ENCODE results near the gene CHMP4B.

The CHMP4B gene

DNA sequence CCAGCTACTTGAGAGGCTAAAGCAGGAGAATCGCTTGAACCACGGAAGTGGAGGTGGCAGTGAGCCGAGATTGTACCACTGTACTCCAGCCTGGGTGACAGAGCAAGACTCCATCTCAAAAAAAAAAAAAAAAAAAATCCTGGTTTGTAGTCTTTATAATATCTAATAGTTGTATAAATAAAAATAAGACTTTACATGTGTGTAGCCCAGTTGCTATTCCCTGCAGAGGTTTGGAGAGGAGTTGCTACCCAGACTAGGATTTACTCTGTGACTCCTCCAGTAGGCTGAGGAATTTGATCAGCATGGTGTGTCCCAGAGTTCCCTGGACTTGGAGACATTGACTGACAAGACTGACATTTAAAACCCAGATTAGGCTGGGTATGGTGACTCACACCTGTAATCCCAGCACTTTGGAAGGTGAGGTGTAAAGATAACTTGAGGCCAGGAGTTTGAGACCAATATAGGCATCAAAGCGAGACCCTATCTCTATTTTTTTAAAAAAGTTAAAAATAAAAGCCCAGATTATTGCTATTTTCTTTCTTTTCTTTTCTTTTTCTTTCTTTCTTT lies 10.2 kb downstream of the CHMP4B start:
- no peak for DNase-seq (ENCODE audit: low read depth)

DNA sequence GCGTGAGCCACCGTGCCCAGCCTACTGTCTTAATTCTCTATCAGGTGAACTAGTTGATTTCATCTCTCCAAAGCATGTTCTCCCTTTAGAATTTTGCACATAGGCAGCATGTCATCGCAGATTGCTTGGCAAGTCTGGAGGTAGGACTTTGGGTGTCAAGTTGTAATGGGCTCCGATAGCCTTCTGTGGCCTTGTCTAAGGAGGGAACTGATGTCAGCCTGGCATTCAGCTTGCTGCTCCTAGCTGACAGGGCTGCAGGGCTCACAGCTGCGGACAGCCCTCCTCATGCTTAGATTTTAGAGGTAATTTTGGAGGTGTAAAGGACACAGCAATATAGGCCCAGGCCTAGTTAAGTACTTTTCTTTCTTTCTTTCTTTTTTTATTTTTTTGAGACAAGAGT lies 11.3 kb downstream of the CHMP4B start:
- DNase-seq (ENCODE audit: low read depth), result no peak

DNA sequence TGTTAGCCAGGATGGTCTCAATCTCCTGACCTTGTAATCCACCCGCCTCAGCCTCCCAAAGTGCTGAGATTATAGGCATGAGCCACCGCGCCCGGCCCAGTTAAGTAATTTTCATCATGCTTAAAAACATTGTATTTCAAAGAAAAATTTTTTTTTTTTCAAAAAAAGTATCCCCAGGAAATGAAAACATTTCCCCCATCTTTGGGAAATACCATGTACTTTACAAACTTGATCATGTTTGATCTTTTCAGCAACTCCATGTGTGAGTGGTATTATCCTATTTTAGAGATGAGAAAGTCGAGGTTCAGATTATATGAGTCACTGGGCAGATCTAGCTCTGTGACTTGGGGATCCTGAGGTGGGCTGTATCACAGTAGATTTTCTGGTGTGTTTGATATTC lies 11.8 kb downstream of the CHMP4B start:
- DNase-seq (ENCODE audit: low read depth), result no peak

GRCh38 chr20:33824852-33825251 lies 13.7 kb downstream of the CHMP4B start:
- DNase-seq (ENCODE audit: low read depth), result no peak

DNA sequence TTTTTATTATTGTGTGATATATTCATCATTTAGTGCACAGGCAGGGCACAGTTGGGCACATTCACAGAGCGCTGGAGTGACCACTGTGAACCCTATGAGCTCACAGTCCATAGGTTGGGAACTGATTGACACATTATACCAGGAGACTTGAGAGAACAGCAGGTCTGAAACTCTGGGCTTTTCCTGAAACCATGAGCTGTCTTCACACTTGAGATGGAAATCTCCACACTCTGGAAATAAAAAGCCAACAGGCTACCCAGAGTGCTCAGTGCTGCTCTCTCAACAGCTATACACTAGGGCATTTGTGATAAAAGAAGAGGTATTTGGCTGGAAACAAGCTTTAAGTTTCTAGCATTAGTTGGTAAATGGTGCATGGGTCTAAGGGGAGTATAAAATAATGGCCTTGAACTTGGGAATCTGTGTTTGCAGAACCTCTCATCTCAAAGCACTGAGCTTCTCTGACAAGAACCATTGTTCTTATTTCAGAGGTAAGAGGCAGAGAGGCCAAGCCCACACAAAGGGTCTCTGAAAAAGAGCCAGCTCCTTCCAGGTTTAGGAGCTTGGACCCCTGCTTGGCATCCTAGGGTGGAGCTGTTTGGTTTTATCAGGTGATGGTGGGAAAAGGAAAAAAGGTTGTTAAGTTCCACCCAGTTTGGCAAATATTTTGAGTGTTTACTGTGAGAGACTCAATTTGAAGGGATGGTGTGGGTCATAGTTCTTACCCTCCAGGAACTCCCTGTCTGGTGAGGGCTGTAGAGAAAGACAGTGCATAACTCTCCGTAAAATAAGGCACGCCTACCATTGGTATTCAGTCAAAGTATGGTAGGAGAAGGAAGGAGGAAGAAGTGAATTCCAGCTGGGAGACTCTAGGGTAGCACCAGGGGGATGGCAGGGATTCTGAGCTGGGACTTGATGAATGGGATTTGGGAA lies 14.5 kb downstream of the CHMP4B start:
- DNase-seq (ENCODE audit: low read depth), result no peak

DNA sequence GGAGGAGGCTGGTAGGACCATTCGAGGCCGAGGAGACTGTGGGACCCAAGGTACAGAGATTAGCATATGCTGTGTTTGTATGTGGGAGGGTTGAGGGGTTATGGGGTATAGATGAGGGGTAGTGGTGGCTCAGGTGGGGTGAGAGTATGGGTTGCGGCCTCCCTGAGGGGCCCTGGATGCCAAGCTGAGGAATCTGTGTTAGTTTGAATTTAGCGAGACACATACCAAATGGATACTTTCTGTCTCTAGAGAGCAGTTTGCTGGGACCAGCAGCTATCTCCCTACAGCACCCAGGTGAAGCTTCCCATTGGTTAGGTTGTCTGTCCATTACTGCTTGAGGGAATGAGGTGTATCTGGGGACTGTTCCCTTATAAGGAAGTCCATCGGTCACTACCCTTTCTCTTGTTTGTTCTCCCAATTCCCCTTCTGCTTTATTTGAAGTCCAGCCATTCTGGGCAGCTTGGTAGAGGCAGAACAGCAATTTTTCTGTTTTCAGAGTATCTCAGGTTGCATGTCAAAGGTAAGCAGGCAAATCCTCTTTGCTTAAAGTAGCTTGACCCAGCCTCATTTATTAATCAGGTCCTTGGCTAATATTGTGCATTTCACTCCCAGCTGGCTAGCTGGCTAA lies 15.2 kb downstream of the CHMP4B start:
- no peak for DNase-seq (ENCODE audit: low read depth)

- no peak for DNase-seq (ENCODE audit: low read depth)
Measured at GRCh38 chr20:33827109-33827508, 16.0 kb downstream of the CHMP4B start.

GRCh38 chr20:33827634-33828325 lies 16.6 kb downstream of the CHMP4B start:
- no peak for DNase-seq (ENCODE audit: low read depth)

GRCh38 chr20:33828326-33828844 lies 17.2 kb downstream of the CHMP4B start:
- no peak for DNase-seq (ENCODE audit: low read depth)

DNA sequence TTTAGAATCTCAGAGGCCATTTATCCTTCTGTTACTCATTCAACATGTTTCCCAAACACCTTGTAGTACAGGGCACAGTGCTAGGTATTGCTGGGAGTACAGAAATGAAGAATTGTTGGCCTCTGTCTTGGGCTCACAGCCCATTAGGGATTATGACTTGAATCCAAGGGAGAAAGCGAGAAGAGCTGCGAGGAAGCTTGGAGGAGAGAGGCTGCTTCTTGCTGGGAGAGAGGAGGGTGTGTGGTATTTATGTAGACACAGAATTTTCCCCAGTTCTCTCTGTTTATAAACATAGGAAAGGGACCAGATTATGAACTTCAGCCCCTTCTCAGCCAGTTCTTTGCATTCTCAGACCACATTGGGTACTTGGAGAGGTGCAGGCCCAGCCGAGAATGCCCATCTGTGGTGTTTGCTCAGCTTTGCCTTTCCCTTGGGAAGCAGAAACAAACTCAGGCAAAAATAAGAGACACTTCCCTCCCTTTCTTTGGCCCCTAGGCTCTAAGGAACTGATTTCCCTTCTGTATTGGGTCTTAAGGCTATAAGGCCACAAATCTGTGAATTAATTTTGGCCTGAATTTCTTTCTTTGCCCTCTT lies 17.9 kb downstream of the CHMP4B start:
- no peak for DNase-seq (ENCODE audit: low read depth)

DNA sequence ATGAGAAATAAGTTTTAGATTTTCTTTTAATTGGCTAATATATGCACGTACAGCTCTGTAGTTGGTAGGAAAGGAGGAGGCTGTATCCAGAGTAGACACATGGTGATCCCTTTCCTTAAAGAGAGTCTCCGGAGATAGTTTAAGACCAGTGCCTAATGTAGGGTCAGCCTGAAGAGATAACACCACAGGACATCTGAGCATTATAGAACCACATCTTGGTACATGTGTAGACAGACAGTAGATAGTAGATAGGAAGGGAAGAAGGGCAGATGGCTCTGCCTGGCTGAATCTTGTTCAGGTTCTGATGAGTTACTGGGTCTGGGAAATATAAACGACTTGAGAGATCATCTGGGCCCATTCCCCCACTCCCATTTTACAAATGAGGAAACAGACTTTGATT lies 18.5 kb downstream of the CHMP4B start:
- no peak for DNase-seq (ENCODE audit: low read depth)

DNA sequence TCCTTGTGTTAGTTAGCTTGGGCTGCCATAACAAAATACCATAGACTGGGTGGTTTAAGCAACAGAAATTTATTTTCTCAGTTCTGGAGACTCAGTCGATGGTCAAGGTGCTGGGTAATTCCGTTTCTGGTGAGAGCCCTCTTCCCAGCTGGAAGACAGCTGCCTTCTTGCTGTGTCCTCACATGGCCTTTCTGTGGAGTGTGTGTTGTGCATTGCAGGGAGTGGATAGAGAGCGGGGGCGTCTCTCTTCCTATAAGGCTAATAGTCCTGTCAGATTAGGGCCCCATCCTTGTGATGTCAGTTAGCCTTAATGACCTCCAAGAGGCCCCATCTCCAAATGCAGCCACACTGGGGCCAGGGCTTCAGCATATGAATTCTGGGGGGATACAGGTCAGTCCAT lies 19.2 kb downstream of the CHMP4B start:
- DNase-seq (ENCODE audit: low read depth), result no peak

DNA sequence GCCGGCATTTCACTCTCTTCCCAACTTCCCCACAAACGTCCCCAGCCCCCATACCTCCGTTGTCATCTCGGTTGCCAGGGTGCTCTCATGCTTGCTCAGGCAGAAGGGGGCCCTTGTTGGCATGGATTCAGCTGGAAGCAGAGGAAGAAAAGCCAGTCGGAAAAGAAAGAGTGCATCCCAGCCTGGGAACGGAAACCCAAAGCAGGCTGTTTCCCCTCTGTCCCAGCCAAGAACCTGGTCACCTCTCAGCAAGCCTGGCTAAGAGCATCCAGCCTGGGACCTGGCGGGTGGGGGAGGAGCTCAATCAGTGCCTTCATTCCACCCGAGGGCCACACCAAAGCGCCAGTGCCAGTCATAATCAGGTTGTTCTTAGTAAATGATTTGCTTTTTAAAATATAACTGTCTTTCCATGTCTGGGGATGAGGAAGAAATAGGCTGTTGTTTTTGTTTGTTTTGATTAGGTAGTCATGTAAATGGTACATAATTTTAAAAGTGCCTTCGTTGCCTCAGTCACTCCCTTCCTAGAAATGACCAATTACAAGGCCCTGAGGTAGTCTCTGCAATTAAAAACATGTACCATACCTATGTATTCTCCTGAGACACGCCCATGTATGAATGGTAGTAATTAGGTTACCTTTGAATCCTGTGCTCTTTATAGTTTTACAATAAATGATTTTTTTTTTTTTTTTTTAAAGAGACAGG lies 21.1 kb downstream of the CHMP4B start:
- no peak for DNase-seq (ENCODE audit: low read depth)

DNA sequence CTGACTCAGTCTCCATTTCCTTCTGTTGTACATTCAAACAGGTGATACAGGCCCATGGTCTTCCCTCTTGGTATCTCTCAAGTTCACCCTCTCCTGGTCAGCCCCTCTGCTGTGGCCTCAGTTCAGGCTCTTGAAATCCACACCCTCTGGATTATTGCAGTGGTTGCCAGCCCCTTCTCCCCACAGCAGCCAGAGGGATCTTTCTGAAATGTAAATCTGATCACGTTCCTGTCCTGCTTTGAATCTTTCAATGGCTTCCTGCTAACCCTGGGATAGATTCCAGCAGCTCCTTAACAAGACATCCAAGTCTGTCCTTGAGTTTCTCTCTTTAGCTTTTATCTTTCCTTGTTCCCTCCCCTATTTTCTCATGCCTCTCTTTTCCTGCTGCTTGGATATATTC lies 22.2 kb downstream of the CHMP4B start:
- no peak for DNase-seq (ENCODE audit: low read depth)

DNA sequence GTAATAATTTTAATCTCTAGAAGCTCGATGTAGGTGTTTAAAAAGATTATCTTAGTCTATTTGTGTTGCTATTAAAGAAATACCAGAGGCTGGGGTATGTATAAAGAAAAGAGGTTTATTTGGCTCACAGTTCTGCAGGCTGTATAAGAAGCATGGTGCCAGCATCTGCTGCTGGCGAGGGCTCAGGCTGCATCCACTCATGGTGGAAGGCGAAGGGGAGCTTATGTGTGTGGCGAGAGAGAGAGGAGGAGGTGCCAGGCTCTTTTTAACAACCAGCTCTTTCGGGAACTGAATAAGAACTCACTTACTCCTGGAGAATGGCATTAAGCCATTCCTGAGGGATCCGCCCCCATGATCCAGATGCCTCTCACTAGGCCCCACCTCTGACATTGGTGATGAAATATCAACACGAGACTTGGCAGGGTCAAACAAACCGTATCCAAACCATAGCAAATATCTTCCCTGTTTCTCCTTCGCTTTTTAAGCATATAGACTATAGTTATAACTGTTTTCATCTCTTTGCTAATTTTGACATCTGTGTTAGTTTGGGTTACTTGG lies 24.5 kb downstream of the CHMP4B start:
- no peak for DNase-seq (ENCODE audit: low read depth)

- DNase-seq (ENCODE audit: low read depth), result no peak
Measured at GRCh38 chr20:33836277-33836676, 25.1 kb downstream of the CHMP4B start.

DNA sequence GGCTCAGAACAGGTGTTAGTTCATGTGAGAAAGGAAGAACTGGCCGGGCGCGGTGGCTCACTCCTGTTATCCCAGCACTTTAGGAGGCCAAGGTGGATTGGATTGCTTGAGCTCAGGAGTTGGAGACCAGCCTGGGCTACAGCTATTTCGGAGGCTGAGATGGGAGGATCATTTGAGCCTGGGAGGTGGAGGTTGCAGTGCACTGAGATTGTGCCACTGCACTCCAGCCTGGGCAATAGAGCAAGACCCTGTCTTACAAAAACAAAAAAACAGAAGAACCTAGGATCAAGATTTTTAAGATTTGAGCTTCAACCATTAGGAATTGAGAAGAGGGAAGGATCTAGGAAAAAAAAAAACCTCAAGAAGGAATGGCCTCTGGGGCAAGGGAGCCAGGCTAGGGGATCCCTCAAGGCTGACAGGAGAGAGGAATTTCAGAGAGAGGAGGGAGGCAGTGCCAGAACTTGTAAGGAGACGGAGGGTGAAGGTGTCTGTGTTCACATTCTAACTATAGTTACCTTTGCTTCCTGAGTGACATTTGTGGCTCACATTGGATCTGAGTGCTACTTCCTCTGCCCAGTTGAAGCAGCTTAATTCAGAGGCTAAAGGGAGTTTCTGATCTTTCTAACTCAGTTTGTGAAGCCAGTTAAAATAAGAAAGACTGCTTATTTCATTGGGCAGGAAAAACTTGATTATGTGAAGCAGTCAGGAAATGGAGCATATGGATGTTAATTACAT lies 26.1 kb downstream of the CHMP4B start:
- no peak for DNase-seq (ENCODE audit: low read depth)

DNA sequence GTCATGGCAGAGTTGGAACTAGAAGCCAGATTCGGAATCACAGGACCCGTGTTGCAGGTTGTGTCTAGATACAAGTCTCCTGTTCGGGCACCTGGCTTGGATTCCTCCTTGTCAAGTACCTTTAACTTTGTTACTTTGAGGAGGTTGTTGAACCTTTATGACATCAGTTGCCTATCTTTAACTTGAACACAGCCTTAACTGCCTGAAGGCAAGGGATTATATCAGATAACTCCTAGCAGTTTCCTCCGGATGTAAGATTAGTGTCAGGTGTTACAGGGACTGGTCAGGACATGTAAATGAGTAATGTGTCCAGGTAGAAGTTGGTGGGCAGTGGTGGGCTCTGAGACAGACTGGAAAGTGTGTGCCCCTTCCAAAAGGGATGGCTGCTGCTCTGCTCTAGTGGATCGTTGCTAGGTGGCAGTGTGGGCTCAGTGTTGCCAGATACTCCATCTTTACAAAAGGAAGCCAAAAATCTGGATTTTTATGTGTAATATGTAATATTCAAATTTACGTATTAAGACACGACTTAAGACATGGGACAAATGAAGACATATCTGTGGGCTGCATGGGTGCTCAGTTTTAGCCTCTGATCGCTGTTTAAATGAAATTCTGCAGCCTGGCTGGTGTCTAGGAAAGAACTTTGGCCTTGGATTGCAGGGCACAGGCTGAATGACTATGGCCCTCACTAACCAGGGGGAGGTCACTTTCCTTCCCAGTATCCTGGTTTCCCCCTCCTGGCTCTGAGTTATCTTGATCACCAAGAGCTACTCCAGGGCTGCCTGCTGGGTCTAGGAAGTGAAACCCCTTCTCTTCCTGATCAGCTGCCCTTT lies 27.1 kb downstream of the CHMP4B start:
- no peak for DNase-seq (ENCODE audit: low read depth)

DNA sequence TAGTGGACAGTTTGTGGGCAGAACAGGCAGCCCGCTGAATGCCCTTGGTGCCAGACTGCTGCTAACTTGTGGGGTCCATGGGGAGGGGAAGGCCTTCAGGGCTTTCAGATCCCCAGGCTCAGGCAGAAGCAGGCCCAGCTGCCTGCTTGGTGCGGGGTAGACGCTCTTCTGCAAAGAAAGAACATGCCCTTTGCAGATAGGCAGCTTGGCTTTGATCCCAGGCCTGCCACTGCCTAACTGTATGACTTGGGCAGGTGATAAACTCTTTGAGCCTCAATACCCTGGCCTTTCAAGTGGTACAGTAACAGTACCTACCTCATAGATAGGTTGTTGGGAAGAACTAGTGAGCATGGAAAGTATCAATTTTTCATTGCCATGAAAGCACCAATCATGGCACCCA lies 28.4 kb downstream of the CHMP4B start:
- DNase-seq (ENCODE audit: low read depth), result no peak

Data from GM04504 (cell line).